HepG2 (cell line): ENCODE measurements around the gene STMN1. TPM values are rescaled to one million over a fixed set of nuclear protein-coding genes. Genes with fewer than 3 reads are reported as not detected.
A peak's percentile ranks its signal among the peaks of the same experiment; 100 is the strongest.

Experiments
- CEBPZ ChIP-seq: IDR thresholded peaks from 2 replicates; pipeline ENCODE4 v1.6.1; 2012; ENCODE audit warnings: low read length, improper control_type of control experiment
- GLI4 ChIP-seq: sonication (generic); formaldehyde crosslinking; IDR thresholded peaks from 2 replicates; pipeline ENCODE4 v1.5.1; 2020; ENCODE audit warnings: missing genetic modification reagents, mild to moderate bottlenecking, moderate library complexity, borderline replicate concordance
- GPN1 ChIP-seq: sonication (generic); formaldehyde crosslinking; IDR thresholded peaks from 2 replicates; pipeline ENCODE4 v1.5.1; 2020; ENCODE audit warnings: missing genetic modification reagents, borderline replicate concordance
- GTF3A ChIP-seq: sonication (generic); formaldehyde crosslinking; conservative IDR thresholded peaks from 2 replicates; pipeline ENCODE4 v1.4.0; 2020; ENCODE audit warnings: mild to moderate bottlenecking, missing genetic modification reagents
- HBP1 ChIP-seq: IDR thresholded peaks from 2 replicates; pipeline ENCODE4 v1.6.1; 2016; ENCODE audit warnings: low read depth, control low read depth
- NR2F2 ChIP-seq: IDR thresholded peaks from 2 replicates; pipeline ENCODE4 v1.6.1; 2012; ENCODE audit warnings: low read depth, inconsistent platforms, borderline replicate concordance
- PAXIP1 ChIP-seq: sonication (generic); formaldehyde crosslinking; conservative IDR thresholded peaks from 2 replicates; pipeline ENCODE4 v1.4.0; 2020; ENCODE audit warnings: mild to moderate bottlenecking, missing genetic modification reagents, moderate library complexity
- RORA ChIP-seq: sonication (generic); formaldehyde crosslinking; IDR thresholded peaks from 2 replicates; pipeline ENCODE4 v1.5.0; 2020; ENCODE audit warnings: mild to moderate bottlenecking, missing genetic modification reagents, moderate library complexity
- SP1 ChIP-seq, 2 experiments: fragments of 450-650 bp in 1 of 2; sonication (generic) in 1 of 2; formaldehyde crosslinking in 1 of 2; IDR thresholded peaks; 2 replicates each; pipeline versions ENCODE4 v1.4.0 to v1.6.1; 2016 to 2020; ENCODE audit warnings: missing genetic modification reagents in 1 of 2
- TARDBP ChIP-seq: sonication (generic); formaldehyde crosslinking; IDR thresholded peaks from 2 replicates; pipeline ENCODE4 v1.8.0; 2022; ENCODE audit warnings: mild to moderate bottlenecking, missing genetic modification reagents
- THYN1 ChIP-seq: sonication (generic); formaldehyde crosslinking; IDR thresholded peaks from 2 replicates; pipeline ENCODE4 v1.8.1; 2023; ENCODE audit warnings: low read depth, mild to moderate bottlenecking, moderate library complexity, missing genetic modification reagents, borderline replicate concordance
- XRCC5 ChIP-seq: fragments of 200-400 bp; formaldehyde crosslinking; optimal IDR thresholded peaks from 2 replicates; pipeline ENCODE3; 2017; ENCODE audit warnings: mild to moderate bottlenecking, low read length
- ZBTB21 ChIP-seq: sonication (generic); formaldehyde crosslinking; IDR thresholded peaks from 2 replicates; pipeline ENCODE4 v1.4.0; 2020; ENCODE audit warnings: missing genetic modification reagents
- ZBTB34 ChIP-seq: sonication (generic); formaldehyde crosslinking; IDR thresholded peaks from 2 replicates; pipeline ENCODE4 v1.8.0; 2022; ENCODE audit warnings: mild to moderate bottlenecking, missing genetic modification reagents
- ZNF292 ChIP-seq: sonication (generic); formaldehyde crosslinking; IDR thresholded peaks from 2 replicates; pipeline ENCODE4 v1.8.1; 2022; ENCODE audit warnings: mild to moderate bottlenecking, low read depth, missing genetic modification reagents, borderline replicate concordance
- ZNF382 ChIP-seq: sonication (generic); formaldehyde crosslinking; IDR thresholded peaks from 2 replicates; pipeline ENCODE4 v1.5.0; 2020; ENCODE audit warnings: missing genetic modification reagents, mild to moderate bottlenecking, borderline replicate concordance
- ZNF530 ChIP-seq: sonication (generic); formaldehyde crosslinking; IDR thresholded peaks from 2 replicates; pipeline ENCODE4 v1.5.0; 2020; ENCODE audit warnings: low read depth, mild to moderate bottlenecking, missing genetic modification reagents
- polyA plus RNA-seq, 8 experiments: library from polyadenylated mRNA; depleted of rRNA in 3 of 8; stranded (reverse) in 7 of 8; unstranded in 1 of 8; fragments of >200 nt; fragmentation: Illumina TruSeq in 4 of 8; extraction: Trizol in 4 of 8; gene quantifications; 2 replicates each; pipeline versions ENCODE4 v1.2.1 to v1.2.3, GENCODE V29; 2011 to 2016; ENCODE audit warnings: low read depth in 4 of 8, missing spikeins in 1 of 8, mixed read lengths in 1 of 8; ENCODE audit not compliant: insufficient read depth in 1 of 8
- total RNA-seq, 5 experiments: library from RNA; depleted of rRNA; stranded (reverse); fragments of >200 nt; fragmentation: Illumina TruSeq; extraction: Trizol; gene quantifications; 2 replicates each; pipeline ENCODE4 v1.2.3, GENCODE V29; 2016; ENCODE audit warnings: low read depth in 1 of 5

The STMN1 gene
- total and polyA plus RNA-seq, 2 of the 13 experiments (the other 11 are each of a cell fraction or from before 2014, with no cell fraction given) = 45.9 to 409 TPM

- no peak for TF ChIP-seq SP1 (IDR thresholded peaks at IDR 0.05)
- TF ChIP-seq SP1 (CRISPR knock-in tag; IDR thresholded peaks at IDR 0.05) = peak; percentile 57; the same call in 1 of the 2 replicates
- no peak for TF ChIP-seq THYN1 (CRISPR knock-in tag)
- no peak for TF ChIP-seq PAXIP1 (CRISPR knock-in tag)
- no peak for TF ChIP-seq NR2F2
- TF ChIP-seq CEBPZ = no peak
- TF ChIP-seq XRCC5 = no peak
- no peak for TF ChIP-seq GTF3A (CRISPR knock-in tag)
- TF ChIP-seq HBP1 (CRISPR knock-in tag) = no peak
- no peak for TF ChIP-seq ZNF382 (CRISPR knock-in tag)
- TF ChIP-seq ZNF530 (CRISPR knock-in tag) = no peak
- TF ChIP-seq ZBTB34 (CRISPR knock-in tag) = no peak
- no peak for TF ChIP-seq ZBTB21
- no peak for TF ChIP-seq GLI4 (CRISPR knock-in tag)
- TF ChIP-seq TARDBP (CRISPR knock-in tag) = no peak
- no peak for TF ChIP-seq ZNF292 (CRISPR knock-in tag)
- TF ChIP-seq GPN1 = no peak
- no peak for TF ChIP-seq RORA
Measured at GRCh38 chr1:25905680-25906643, at the start of gene STMN1 (continued).
